ENCODE results near the gene IL16. TPM values are rescaled to one million over a fixed set of nuclear protein-coding genes. Genes with fewer than 3 reads are reported as not detected.

The IL16 gene
- polyA plus RNA-seq, 1 donor from 2014 or later, result not detected

GRCh38 chr15:81314378-81314777 is 117.7 kb downstream of the IL16 start:
- Histone ChIP-seq H3K4me3 (ENCODE audit: low read length) (no peak overlapping the region), H3K27me3 (ENCODE audit: insufficient read depth, low read depth, low read length) (no peaks in the 10 kb centered on the region), H3K9me2 (ENCODE audit: insufficient read depth, low read length) (no peaks in the 10 kb centered on the region), H3K9me3 (ENCODE audit: low read length) (no peaks in the 10 kb centered on the region), H3K79me2 (replicated peaks; ENCODE audit: insufficient read depth, low read length) (no peaks in the 10 kb centered on the region), H4K20me1 (ENCODE audit: insufficient read depth) (no peaks in the 10 kb centered on the region), H2AFZ (ENCODE audit: low read depth, low read length) (no peak overlapping the region), H3K9ac (ENCODE audit: low read length) (no peak overlapping the region), H3F3A (ENCODE audit: insufficient read depth, low read length, poor library complexity, severe bottlenecking) (no peaks in the 10 kb centered on the region), H3K36me3 (ENCODE audit: insufficient read depth, low read length) (no peaks in the 10 kb centered on the region), H3K4me2 (ENCODE audit: low read length) (no peak overlapping the region), H3K27ac (ENCODE audit: low read length) (no peak overlapping the region)
- TF ChIP-seq EP300 (conservative IDR thresholded peaks at IDR 0.05; ENCODE audit: poor library complexity, severe bottlenecking) (no peak), SMC3 (conservative IDR thresholded peaks at IDR 0.05; ENCODE audit: poor library complexity) (no peak), CTCF (IDR thresholded peaks at IDR 0.05; ENCODE audit: poor library complexity, severe bottlenecking) (no peak), RAD21 (conservative IDR thresholded peaks at IDR 0.05) (no peak), POLR2AphosphoS5 (IDR thresholded peaks at IDR 0.05) (no peak), MXI1 (conservative IDR thresholded peaks at IDR 0.05; ENCODE audit: poor library complexity, severe bottlenecking) (no peak), TAF1 (IDR thresholded peaks at IDR 0.05; ENCODE audit: low read depth) (no peak), EZH2 (IDR thresholded peaks at IDR 0.05; ENCODE audit: borderline replicate concordance, insufficient read depth, low read length, poor library complexity, severe bottlenecking) (no peak)
- TF ChIP-seq, protein P1, sequence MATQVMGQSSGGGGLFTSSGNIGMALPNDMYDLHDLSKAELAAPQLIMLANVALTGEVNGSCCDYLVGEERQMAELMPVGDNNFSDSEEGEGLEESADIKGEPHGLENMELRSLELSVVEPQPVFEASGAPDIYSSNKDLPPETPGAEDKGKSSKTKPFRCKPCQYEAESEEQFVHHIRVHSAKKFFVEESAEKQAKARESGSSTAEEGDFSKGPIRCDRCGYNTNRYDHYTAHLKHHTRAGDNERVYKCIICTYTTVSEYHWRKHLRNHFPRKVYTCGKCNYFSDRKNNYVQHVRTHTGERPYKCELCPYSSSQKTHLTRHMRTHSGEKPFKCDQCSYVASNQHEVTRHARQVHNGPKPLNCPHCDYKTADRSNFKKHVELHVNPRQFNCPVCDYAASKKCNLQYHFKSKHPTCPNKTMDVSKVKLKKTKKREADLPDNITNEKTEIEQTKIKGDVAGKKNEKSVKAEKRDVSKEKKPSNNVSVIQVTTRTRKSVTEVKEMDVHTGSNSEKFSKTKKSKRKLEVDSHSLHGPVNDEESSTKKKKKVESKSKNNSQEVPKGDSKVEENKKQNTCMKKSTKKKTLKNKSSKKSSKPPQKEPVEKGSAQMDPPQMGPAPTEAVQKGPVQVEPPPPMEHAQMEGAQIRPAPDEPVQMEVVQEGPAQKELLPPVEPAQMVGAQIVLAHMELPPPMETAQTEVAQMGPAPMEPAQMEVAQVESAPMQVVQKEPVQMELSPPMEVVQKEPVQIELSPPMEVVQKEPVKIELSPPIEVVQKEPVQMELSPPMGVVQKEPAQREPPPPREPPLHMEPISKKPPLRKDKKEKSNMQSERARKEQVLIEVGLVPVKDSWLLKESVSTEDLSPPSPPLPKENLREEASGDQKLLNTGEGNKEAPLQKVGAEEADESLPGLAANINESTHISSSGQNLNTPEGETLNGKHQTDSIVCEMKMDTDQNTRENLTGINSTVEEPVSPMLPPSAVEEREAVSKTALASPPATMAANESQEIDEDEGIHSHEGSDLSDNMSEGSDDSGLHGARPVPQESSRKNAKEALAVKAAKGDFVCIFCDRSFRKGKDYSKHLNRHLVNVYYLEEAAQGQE (IDR thresholded peaks at IDR 0.05; ENCODE audit: borderline replicate concordance), result no peak

GRCh38 chr15:81315452-81316175 is 118.9 kb downstream of the IL16 start:
- Histone ChIP-seq H3K4me3 (ENCODE audit: low read length) (no peak overlapping the region), H3K9me2 (ENCODE audit: insufficient read depth, low read length) (no peaks in the 10 kb centered on the region), H3K27me3 (ENCODE audit: insufficient read depth, low read depth, low read length) (no peaks in the 10 kb centered on the region), H3K36me3 (ENCODE audit: insufficient read depth, low read length) (no peaks in the 10 kb centered on the region), H3K79me2 (replicated peaks; ENCODE audit: insufficient read depth, low read length) (no peaks in the 10 kb centered on the region), H3K4me2 (ENCODE audit: low read length) (no peak overlapping the region), H3K9me3 (ENCODE audit: low read length) (no peaks in the 10 kb centered on the region), H3F3A (ENCODE audit: insufficient read depth, low read length, poor library complexity, severe bottlenecking) (no peaks in the 10 kb centered on the region), H2AFZ (ENCODE audit: low read depth, low read length) (no peak overlapping the region), H4K20me1 (ENCODE audit: insufficient read depth) (no peaks in the 10 kb centered on the region), H3K9ac (ENCODE audit: low read length) (no peak overlapping the region), H3K27ac (ENCODE audit: low read length) (no peak overlapping the region)
- TF ChIP-seq EP300 (conservative IDR thresholded peaks at IDR 0.05; ENCODE audit: poor library complexity, severe bottlenecking), result no peak
- no peak for TF ChIP-seq SMC3 (conservative IDR thresholded peaks at IDR 0.05; ENCODE audit: poor library complexity)
- TF ChIP-seq RAD21 (conservative IDR thresholded peaks at IDR 0.05), result no peak
- TF ChIP-seq MXI1 (conservative IDR thresholded peaks at IDR 0.05; ENCODE audit: poor library complexity, severe bottlenecking), result no peak
- no peak for TF ChIP-seq CTCF (IDR thresholded peaks at IDR 0.05; ENCODE audit: poor library complexity, severe bottlenecking)
- TF ChIP-seq EZH2 (IDR thresholded peaks at IDR 0.05; ENCODE audit: borderline replicate concordance, insufficient read depth, low read length, poor library complexity, severe bottlenecking), result no peak
- TF ChIP-seq POLR2AphosphoS5 (IDR thresholded peaks at IDR 0.05), result no peak
- TF ChIP-seq TAF1 (IDR thresholded peaks at IDR 0.05; ENCODE audit: low read depth), result no peak
- TF ChIP-seq, protein P1 (IDR thresholded peaks at IDR 0.05; ENCODE audit: borderline replicate concordance), result no peak

All from neural cell (in vitro differentiated cells).